NCI-H82 treated with DMSO at 0.1 percent for 48 hours (cell line): ENCODE data around the gene LCP2.

Source experiments
- DNase-seq: peaks from one replicate; lab custom pipeline; 2025; ENCODE audit not compliant: unreplicated experiment; lab: John Stamatoyannopoulos, UW

Gene LCP2

DNA sequence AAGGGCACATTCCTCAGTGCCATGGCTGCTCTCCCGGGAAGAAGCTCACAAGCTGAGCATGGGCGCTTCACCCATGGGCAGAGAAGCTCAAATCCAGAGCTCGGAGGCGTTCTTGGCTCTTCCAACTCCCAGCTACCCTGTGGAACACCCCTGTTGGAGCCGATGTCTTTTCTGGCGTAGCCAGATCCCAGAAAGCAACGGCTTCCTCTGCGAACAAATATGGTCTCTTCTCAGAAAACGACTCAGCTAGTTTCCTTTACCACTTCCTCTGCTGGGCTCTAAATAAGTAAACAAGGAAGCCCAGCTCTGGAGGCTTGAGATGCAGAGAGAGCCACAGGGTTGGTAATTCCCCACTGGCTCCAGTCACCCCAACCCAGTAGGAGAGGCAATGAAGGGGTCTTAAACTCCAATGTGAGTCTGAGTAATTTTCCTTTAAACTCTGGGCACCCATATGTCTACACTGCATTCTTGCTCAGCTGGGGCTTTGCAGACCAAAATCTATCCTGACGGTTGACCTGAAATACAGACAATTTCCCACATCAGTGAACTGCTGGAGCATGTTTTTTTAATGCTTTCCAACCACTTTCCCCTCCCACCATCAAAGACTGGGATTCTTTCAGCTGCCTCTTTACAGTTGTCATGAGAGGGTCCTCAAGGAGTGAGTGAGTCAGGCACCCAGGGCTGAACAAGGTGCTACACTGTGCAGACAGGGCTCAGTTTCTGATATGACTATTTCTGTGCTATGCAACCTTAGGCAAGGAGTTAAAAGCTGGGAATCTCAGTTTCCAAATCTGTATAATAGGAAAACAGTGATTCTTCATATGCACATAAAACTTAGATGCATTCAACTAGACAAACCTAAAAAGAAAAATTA, at the start of gene LCP2:
TSS of gene LCP2 (minus strand) at position 189 of the 874 bp plus-strand sequence. CDS start at position 23, 166 bp downstream.
- no peak for DNase-seq

DNA sequence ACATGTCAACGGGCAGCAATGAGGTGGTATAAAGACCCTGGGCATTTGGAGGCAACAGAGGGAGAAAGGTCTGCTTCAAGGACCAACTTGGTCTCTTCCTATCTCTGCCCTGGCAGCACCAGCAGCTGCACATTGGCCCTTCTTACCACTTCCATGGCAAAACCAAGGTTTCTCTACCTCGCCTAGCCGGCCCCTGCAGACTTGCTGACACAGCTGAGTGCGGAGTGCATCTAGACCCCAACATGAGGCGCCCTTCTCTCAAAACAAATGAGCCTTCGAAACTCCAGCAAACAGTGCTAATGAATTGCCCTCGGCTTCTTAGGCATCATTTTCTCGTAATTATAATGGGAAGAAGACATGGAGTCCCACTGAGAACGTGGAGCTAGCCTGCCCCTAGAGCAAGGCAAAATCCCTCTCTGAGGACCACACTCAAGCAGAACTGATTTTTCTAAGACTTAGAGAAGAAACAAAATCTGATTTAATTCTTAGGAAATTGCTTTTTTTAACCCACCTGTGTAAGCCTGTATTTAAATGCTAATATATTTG, 49.5 kb upstream of the LCP2 start:
- no peak for DNase-seq

- no peak for DNase-seq
Measured at GRCh38 chr5:170345971-170346370, 48.4 kb upstream of the LCP2 start.

DNA sequence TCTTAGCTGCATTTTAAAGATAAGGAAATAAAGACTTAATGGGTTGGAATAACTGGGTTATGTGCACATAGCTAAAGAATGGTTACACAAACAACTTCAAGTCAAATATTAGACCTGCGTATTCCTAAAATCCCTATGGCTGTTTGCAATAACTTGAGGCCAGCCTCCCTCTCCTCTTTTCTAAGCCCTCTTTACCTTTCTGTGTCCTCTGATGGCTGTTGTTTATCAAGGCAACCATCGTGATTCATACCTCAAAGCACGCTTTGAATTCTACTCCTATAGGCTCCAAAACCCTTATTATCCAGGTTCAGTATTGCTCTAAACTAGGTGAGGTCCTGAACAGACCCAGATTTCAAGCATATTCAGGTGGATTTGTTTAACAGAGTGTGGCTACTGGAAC, 45.6 kb upstream of the LCP2 start:
- DNase-seq, result no peak

DNA sequence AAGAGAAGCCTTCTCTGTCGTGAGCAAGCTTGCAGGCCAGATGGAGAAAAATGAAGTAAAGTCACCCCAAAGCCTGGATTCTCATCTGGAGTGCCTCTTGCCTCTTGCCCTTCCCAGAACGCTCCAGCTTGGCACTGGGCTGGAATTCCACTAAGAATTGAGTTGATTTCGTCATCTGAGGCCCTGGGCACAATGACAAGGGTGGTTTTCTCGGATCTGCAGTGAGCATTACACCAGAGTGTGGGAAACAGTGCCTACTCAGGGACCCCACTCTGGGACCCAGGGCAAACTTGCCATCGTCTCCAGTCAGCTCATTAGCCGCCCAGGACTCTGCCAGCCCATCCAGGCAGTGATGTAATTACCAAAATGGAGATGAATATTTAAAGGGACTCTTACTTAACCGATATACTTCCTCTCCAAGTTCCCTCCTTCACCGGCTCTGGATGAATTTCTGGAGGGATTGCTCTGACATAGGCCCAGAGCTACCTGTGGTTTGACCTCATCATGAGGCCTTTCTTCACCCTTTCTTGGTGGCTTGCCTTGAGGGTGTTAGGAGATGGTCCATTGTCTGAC, 44.7 kb upstream of the LCP2 start:
- no peak for DNase-seq

DNA sequence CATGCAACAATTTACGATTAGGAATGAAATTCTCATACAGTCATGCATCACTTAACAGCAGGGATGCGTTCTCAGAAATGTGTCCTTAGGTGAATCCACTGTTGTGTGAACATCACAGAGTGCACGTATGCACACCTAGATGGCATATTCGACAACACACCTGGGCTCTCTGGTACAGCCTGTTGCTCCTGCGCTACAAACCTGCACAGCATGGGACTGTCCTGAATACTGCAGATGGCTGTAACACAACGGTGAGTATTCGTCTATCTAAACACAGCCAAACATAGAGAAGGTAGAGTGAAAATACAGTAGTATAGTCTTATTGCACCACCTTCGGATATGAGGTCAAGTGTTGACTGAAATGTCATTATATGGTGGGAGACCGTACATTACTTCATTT, 44.0 kb upstream of the LCP2 start:
- no peak for DNase-seq

DNA sequence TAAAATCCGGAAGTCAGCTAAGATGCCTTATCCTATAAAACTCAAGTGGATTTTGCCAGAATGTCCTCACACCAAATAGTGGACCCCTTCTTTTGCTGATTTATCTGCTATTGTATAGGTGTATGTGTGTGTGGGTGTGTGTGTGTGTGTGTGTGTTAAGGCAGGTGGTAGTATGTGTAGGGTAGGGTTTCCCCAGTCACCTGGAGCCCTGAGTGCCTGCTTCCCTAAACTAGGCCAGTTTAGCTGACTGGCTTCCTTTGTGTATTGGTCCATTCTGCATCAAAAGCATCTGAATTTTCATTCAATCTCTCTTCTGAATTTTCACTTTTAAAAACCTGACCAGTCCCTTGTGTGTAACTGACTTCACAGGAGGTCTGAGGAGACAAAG, 42.2 kb upstream of the LCP2 start:
- no peak for DNase-seq

GRCh38 chr5:170338933-170339779, 41.6 kb upstream of the LCP2 start:
- no peak for DNase-seq

DNA sequence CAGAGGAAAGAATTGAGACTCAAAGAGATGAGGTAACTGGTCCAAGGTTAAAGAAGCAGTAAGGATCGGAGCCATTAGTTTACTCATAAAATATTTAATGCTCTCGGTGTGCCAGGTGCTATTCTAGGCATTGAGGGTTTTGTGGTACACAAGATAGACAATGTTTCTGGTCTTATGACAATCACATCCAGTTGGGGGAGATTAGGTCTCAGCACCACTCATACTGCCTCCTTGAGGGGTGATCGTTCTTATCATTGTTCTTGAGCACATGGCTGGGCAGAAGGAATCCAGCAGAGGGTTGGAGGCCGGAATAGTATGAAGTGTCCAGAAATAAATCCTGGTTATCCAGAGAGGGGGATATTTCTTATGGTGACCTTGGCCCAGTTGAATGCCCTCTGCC, 40.7 kb upstream of the LCP2 start:
- DNase-seq, result no peak

DNA sequence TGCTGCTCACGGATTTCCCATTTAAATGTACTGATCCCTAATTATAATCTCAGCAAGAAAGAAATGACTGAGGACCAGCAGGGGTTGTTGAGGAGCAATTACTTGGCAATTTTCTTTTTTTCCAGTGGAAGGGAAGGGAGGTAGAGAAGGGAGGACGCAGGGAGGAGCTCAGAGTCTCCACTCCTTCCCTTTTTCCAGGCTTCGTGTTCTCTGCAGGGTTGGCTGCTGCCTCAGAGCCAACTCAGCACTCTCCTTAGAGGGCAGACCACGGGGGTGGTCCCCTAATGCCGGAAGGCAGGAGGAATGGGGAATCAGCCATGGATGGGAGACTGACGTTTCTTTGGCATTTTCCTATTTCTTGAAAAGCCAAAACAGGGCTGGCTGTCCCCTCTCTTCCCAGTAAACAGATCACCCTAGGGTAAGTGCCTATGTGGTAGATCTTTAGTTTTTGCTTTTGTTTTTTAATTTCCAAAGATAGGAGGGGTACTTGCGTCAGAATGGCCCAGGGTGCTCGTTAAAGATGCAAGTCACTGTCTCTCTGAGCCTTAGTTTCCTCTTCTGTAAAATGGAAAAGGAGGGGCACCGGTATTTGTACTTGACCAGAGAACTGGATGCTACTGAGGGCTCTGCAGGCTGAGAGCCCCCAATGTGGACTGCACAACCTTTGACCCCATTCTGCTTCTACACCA, 39.6 kb upstream of the LCP2 start:
- DNase-seq, result no peak

GRCh38 chr5:170336065-170336464, 38.5 kb upstream of the LCP2 start:
- no peak for DNase-seq

DNA sequence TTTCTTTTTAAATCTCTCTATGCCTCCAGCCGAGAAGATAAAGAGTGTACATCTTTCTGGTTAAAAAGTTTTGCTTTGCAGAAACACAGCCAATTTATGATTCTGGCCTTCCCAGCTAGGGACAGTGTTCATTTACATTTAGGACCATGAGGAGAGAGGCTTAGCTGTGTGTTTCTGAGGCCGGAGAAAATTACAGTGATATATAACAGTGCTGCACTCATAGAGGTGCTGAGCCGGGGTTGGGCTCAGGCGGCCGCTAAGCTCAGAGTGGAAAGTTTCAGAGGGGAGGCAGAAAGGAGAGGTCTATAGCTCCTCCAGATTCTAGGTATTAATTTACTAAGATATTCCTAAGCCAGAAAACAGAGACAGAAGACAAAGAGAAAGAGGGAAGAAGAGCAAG, 37.0 kb upstream of the LCP2 start:
- no peak for DNase-seq

GRCh38 chr5:170333161-170333910, 35.8 kb upstream of the LCP2 start:
- DNase-seq, result no peak

DNA sequence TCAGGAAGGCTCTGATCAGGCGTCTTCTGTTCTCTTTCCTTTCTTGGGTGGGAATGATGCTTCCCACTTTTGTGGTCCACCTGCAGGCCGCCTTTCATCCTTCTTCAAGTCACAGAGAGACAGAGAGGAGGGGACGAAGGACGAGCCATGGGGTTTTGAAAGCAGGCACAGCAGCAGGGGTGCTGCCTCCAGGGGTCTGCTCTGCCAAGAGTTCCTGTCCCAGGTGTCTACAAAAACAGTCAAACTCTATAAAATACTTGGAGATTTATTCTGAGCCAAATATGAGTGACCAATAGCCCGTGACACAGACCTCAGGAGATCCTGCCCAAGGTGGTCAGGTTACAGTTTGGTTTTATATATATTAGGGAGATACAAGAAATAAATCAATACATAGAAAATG, 34.5 kb upstream of the LCP2 start:
- DNase-seq, result no peak

DNA sequence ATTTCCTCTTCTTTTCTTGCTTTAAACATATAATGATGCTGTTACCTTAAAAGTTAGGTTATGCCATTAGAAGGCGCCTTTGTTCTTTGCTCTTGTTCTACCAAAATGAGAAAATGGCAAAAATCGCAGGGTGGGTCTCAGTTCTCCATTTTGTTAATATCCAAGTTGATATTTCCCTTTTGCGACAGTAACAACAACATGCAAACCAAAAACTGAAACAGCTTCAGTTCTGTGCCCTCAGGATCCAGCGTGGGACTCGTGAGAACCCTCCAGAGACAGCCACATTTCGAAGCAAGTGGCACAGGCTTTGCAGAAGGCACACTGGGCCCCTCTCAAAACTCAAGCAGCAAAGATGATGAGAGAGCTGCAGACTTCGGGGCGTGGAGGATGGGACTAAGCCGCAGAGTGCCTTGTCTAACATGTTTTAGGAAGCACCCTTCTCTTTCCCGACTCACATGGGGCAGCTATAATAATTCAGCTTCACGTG, 33.0 kb upstream of the LCP2 start:
- no peak for DNase-seq

DNA sequence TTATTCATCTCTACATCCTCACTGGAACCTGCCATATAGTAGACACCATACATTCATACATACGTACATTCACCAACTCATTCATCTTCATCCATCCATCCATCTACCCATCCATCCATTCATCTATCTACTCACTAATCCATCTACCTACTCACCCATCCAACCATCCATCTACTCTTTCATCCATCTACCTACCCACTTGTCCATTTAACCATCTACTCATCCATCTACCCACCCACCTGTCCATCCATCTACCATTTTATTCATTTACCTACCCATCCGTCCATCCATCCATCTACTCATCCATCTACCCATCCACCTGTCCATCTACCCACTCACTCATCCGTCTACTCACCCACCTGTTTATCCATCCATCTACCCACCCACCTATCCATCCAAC, 31.9 kb upstream of the LCP2 start:
- no peak for DNase-seq

- DNase-seq, result no peak
Measured at GRCh38 chr5:170327829-170328228, 30.3 kb upstream of the LCP2 start.

DNA sequence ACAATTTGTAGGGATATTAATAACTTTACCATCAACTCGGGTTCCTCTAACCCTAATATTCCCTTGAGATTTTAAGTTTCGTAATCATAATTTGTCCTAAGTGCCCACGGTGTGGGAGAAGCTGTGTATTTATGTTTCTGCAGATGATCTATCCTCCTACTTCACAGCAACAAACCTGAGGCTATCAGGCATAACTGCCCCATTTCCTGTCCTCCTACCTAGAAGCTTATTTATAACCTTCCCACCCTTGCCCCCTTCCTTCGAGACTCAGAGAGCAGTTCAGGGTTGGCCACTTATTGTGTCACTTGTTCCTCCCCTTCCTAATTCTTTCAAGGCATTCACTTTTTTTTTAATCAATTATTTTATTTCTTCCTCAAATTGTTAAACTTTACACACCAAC, 29.6 kb upstream of the LCP2 start:
- no peak for DNase-seq

DNA sequence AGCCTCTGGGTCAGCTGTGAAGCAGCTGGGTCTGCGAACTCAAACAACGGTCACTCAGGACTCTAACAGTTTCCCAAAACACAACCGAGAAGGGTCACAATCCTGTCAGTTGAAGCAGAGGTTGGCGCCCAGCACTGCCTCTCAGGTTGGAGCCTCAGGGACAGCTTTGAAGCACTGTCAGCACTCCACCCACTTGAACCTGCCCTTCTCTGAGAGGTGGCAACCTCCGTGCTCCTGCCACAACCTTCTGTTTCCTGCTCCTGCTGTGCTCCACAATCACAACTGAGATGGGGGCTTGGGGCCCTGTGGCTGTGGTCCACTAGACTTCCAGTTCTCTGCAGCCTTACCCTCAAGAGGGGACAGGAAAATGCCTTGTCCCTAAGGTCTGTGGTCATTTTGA, 21.7 kb upstream of the LCP2 start:
- no peak for DNase-seq

DNA sequence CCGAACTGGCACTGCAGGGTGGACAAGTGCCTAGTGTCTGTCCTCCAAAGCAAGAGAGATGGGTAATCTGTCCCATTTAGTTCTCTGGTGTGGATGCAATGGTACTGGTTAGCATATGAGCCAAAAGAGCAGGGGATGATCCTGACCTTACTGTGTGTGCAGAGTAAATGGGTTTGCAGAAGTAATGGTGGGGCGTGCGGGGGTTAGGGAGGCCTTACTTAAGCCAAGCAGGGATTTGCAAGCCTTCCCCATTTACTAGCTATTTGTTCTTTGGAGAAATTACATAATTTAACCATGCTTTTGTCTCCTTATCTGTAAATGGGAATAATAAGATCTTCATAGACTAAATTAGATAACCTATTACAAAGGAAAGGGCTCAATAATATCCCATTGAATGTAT, 19.9 kb upstream of the LCP2 start:
- no peak for DNase-seq
